HCT116 (cell line): Measurements from ENCODE around the gene TPM4. TPM values are rescaled to one million over a fixed set of nuclear protein-coding genes. Genes with fewer than 3 reads are reported as not detected.

Experiments used
- ATAC-seq: fragments of 200-7000 bp; cut with Tn5 transposase; 2 replicates; pipeline ENCODE4 v1.9.1; 2020; ENCODE audit warnings: mild to moderate bottlenecking, moderate library complexity
- BruUV-seq: library from RNA; stranded (reverse); fragments of 400-500 nt; replicated peaks from 2 replicates; lab custom pipeline; 2021; lab: Mats Ljungman, UMichigan
- CTCF ChIA-PET: fragments of 300-600 bp; sonication (Branson Sonifier 250); formaldehyde crosslinking; loops from one replicate; lab custom pipeline; 2021; ENCODE audit warnings: antibody characterized with exemption; lab: Charles Lee
- POLR2A ChIA-PET: fragments of 300-600, 350-600 bp; sonication (Branson Sonifier 250); formaldehyde crosslinking; loops from one replicate; lab custom pipeline; 2021; ENCODE audit warnings: antibody characterized with exemption; lab: Charles Lee
- RAD21 ChIA-PET, 2 experiments: fragments of 300-600 bp; sonication (Branson Sonifier 250); formaldehyde crosslinking; loops; one replicate each; lab custom pipeline; 2023; ENCODE audit warnings: low total read pairs in 2 of 2; ENCODE audit not compliant: uncharacterized antibody in 2 of 2, unreplicated experiment in 2 of 2, low non-redundant PET in 1 of 2; lab: Charles Lee
- DNase-seq: peaks from one replicate; pipeline ENCODE4 v3.0.0-alpha.2; 2010; ENCODE audit warnings: low read depth, low spot score
- H2AFZ ChIP-seq: fragments of 200-600 bp; shearing (Covaris generic), sonication (generic); 2 replicates; pipeline ENCODE4 v1.6.1; 2017; ENCODE audit warnings: low read depth, mixed run types, mixed read lengths, antibody characterized with exemption, low read length; ENCODE audit not compliant: poor library complexity, severe bottlenecking
- H3K27ac ChIP-seq: 2 replicates; pipeline ENCODE4 v1.5.1; 2012; ENCODE audit warnings: low read depth, low read length
- H3K27me3 ChIP-seq: fragments of 200-600 bp; sonication (generic); 2 replicates; pipeline ENCODE4 v1.6.1; 2016; ENCODE audit warnings: mixed run types, low read length, mixed read lengths; ENCODE audit not compliant: insufficient read depth
- H3K36me3 ChIP-seq, 2 experiments: fragments of 200-500 bp in 1 of 2; fragments of 200-600 bp in 1 of 2; sonication (Bioruptor generic) in 1 of 2; sonication (generic) in 1 of 2; 2 replicates each; pipeline versions ENCODE4 v1.5.1 to v1.6.1; 2014 to 2016; ENCODE audit warnings: low read length in 2 of 2, inconsistent platforms in 1 of 2, mixed read lengths in 1 of 2, mixed run types in 1 of 2; ENCODE audit not compliant: insufficient read depth in 2 of 2, control insufficient read depth in 1 of 2
- H3K4me1 ChIP-seq, 2 experiments: fragments of 200-600 bp in 1 of 2; sonication (generic) in 1 of 2; 2 replicates each; pipeline versions ENCODE4 v1.5.1 to v1.6.1; 2012 to 2017; ENCODE audit warnings: low read length in 2 of 2, inconsistent platforms in 1 of 2, mild to moderate bottlenecking in 1 of 2, mixed read lengths in 1 of 2, mixed run types in 1 of 2, moderate library complexity in 1 of 2; ENCODE audit not compliant: insufficient read depth in 2 of 2, control insufficient read depth in 1 of 2
- H3K4me2 ChIP-seq: fragments of 200-600 bp; sonication (generic); 2 replicates; pipeline ENCODE4 v1.6.1; 2017; ENCODE audit warnings: mixed run types, low read length, mixed read lengths
- H3K4me3 ChIP-seq, 2 experiments: fragments of 200-600 bp in 1 of 2; sonication (generic) in 1 of 2; replicated peaks in 1 of 2; 2 replicates each; pipeline ENCODE4 v1.5.1; 2011 to 2016; ENCODE audit warnings: low read length in 2 of 2, control low read depth in 1 of 2, low read depth in 1 of 2, mild to moderate bottlenecking in 1 of 2, mixed read lengths in 1 of 2, mixed run types in 1 of 2
- H3K79me2 ChIP-seq: fragments of 200-600 bp; sonication (generic); 2 replicates; pipeline ENCODE4 v1.6.1; 2017; ENCODE audit warnings: mild to moderate bottlenecking, mixed run types, low read length, moderate library complexity, mixed read lengths; ENCODE audit not compliant: insufficient read depth
- H3K9ac ChIP-seq: fragments of 200-600 bp; sonication (generic); 2 replicates; pipeline ENCODE4 v1.6.1; 2016; ENCODE audit warnings: low read length, mixed read lengths
- H3K9me2 ChIP-seq: fragments of 200-600 bp; sonication (generic), shearing (Covaris generic); 2 replicates; pipeline ENCODE4 v1.6.1; 2017; ENCODE audit warnings: mixed run types, mild to moderate bottlenecking, moderate library complexity; ENCODE audit not compliant: insufficient read depth
- H3K9me3 ChIP-seq, 2 experiments: fragments of 200-500 bp in 1 of 2; fragments of 200-600 bp in 1 of 2; sonication (Bioruptor generic) in 1 of 2; sonication (generic) in 1 of 2; 2 replicates each; pipeline ENCODE4 v1.6.1; 2014 to 2017; ENCODE audit warnings: low read length in 2 of 2, mixed read lengths in 2 of 2, inconsistent platforms in 1 of 2, low read depth in 1 of 2, mild to moderate bottlenecking in 1 of 2, mixed run types in 1 of 2, moderate library complexity in 1 of 2; ENCODE audit not compliant: control insufficient read depth in 1 of 2, insufficient read depth in 1 of 2
- H4K20me1 ChIP-seq: fragments of 200-600 bp; sonication (generic), shearing (Covaris generic); 2 replicates; pipeline ENCODE4 v1.6.1; 2017; ENCODE audit warnings: mixed run types, mild to moderate bottlenecking, moderate library complexity; ENCODE audit not compliant: insufficient read depth
- CBX3 ChIP-seq: IDR thresholded peaks from 2 replicates; pipeline ENCODE4 v1.6.1; 2012; ENCODE audit warnings: low read depth
- CEBPB ChIP-seq: IDR thresholded peaks from 2 replicates; pipeline ENCODE4 v1.6.1; 2012; ENCODE audit warnings: low read depth
- ELF1 ChIP-seq: IDR thresholded peaks from 2 replicates; pipeline ENCODE4 v1.6.1; 2012; ENCODE audit warnings: low read depth, borderline replicate concordance
- EZH2 ChIP-seq: fragments of 200-600 bp; sonication (generic); IDR thresholded peaks from 2 replicates; pipeline ENCODE4 v1.6.1; 2017; ENCODE audit warnings: antibody characterized with exemption, mixed run types
- FOSL1 ChIP-seq: IDR thresholded peaks from 2 replicates; pipeline ENCODE4 v1.6.1; 2012; ENCODE audit warnings: low read depth
- POLR2A ChIP-seq: IDR thresholded peaks from 2 replicates; pipeline ENCODE4 v1.7.0; 2011; ENCODE audit warnings: borderline replicate concordance; ENCODE audit not compliant: insufficient read depth, insufficient read length; ENCODE audit errors: extremely low read depth
- POLR2AphosphoS5 ChIP-seq: IDR thresholded peaks from 2 replicates; pipeline ENCODE4 v1.6.1; 2011; ENCODE audit warnings: mild to moderate bottlenecking, low read depth, low read length, moderate library complexity
- RAD21 ChIP-seq: IDR thresholded peaks from 2 replicates; pipeline ENCODE4 v1.6.1; 2012; ENCODE audit warnings: low read depth, mild to moderate bottlenecking
- SRF ChIP-seq: IDR thresholded peaks from 2 replicates; pipeline ENCODE4 v1.6.1; 2012; ENCODE audit warnings: low read depth
- TCF7L2 ChIP-seq: IDR thresholded peaks from 2 replicates; pipeline ENCODE4 v1.7.0; 2011; ENCODE audit warnings: borderline replicate concordance, inconsistent platforms; ENCODE audit not compliant: insufficient read depth, insufficient read length; ENCODE audit errors: extremely low read depth
- YY1 ChIP-seq: IDR thresholded peaks from 2 replicates; pipeline ENCODE4 v1.6.1; 2011; ENCODE audit warnings: low read length, low read depth, moderate library complexity, mild to moderate bottlenecking; ENCODE audit not compliant: insufficient replicate concordance; ENCODE audit errors: extremely low read depth
- ZNF274 ChIP-seq: fragments of 200-500 bp; sonication (Bioruptor generic); IDR thresholded peaks from 2 replicates; pipeline ENCODE4 v1.6.1; 2014; ENCODE audit warnings: mild to moderate bottlenecking, low read depth, low read length, inconsistent platforms
- intact Hi-C: fragments of 100-400 bp; cut with micrococcal nuclease; formaldehyde crosslinking; loops from 2 replicates; pipeline ENCODE4 v1.10.0; 2022
- total RNA-seq: library from RNA; stranded (reverse); gene quantifications from one replicate; pipeline ENCODE4 v1.2.1, GENCODE V29; 2021; ENCODE audit not compliant: unreplicated experiment
- TF ChIP-seq, protein P1 (sequence below): IDR thresholded peaks from 2 replicates; pipeline ENCODE4 v1.6.1; 2012
- TF ChIP-seq, protein P2 (sequence below): IDR thresholded peaks from 2 replicates; pipeline ENCODE4 v1.6.1; 2012; ENCODE audit warnings: low read depth
- TF ChIP-seq, protein P3 (sequence below): IDR thresholded peaks from 2 replicates; pipeline ENCODE4 v1.6.1; 2011; ENCODE audit warnings: mild to moderate bottlenecking, low read length, moderate library complexity; ENCODE audit not compliant: insufficient replicate concordance; ENCODE audit errors: extremely low read depth
- TF ChIP-seq, protein P4 (sequence below): IDR thresholded peaks from 2 replicates; pipeline ENCODE4 v1.6.1; 2012

Gene TPM4
- total RNA-seq, 1 experiment from 2014 or later = 275 TPM

DNA sequence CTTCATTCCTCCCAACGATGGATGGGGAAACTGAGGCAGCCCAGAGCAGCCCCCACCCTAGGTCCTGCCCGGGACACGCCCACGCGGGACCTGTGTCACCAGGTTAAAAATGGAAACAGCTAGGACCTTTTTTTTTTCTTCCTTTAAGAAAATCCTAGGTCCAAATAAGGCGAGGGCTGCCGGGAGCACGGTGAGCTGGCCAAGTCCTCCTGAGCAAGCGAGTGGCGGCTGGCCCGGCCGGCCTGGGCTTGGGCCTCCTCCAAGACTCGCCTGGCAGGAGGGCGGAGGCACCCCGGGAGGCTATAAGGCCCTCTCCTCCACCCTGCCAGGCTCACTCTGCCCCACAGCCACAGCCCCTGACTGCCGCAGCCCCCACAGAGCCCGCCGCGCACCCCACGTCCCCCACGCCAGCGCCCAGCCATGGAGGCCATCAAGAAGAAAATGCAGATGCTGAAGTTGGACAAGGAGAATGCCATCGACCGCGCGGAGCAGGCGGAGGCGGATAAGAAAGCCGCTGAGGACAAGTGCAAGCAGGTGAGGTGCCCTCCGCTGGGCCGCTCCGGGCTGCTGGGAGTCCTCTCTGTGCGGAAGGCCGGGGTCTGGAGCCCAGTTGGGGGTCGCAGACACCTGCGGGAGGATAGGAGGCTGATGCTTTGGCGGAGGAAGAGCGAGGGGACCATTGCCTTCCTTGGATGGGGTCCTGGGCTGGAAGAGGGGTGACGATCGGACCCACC, 8.9 kb upstream of the TPM4 start (continued):
- TF ChIP-seq TCF7L2 = no peak

DNA sequence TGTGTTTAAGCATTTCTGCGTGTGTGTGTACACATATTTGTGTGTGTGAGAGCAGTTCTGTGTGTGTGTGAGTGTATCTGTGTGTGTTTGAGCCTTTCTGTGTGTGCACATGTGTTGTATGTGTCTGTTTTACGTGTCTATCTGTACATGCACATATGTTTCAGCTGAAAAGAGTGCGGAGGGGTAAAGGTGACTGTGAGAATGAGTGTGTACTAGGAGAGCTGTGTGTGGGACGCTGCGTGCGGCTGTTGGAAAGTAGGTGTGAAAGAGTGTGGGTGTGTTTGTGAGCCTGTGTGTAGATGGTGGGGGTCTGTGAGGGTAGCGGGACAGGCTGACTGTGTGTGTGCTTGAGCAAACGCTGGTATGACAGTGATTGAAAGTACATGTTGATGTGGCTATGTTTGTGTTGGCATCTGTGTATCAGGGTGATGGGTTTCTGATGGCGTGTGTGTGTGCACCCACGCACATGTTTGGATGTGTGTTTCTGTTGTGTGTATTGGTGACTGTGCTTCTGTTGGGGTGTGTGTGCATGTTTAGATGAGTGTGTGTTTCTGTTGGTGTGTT, 7.5 kb upstream of the TPM4 start:
- Histone ChIP-seq H2AFZ (no peak overlapping the region), H3K9me2 (no peaks in the 10 kb centered on the region), H3K79me2 (peaks cover 67% of the 10 kb centered on the region), H3K9me3 (no peaks in the 10 kb centered on the region), H3K4me1 (peaks cover 24 to 73% of the 10 kb centered on the region in 2 experiments), H3K27ac (peak overlapping the region; percentile 83), H3K36me3 (peaks cover 0 to 14% of the 10 kb centered on the region in 2 experiments; a peak in 1 of 4 replicates), H3K4me3 (peak overlapping the region; percentile 95 to 96), H3K4me2 (peak overlapping the region; percentile 80), H3K9ac (peak overlapping the region; percentile 88), H3K27me3 (no peaks in the 10 kb centered on the region), H4K20me1 (no peaks in the 10 kb centered on the region)
- DNase-seq = no peak
- intact Hi-C loops = loop anchor here (5.0 kb wide), 1 partner anchor 231 kb away; no protein-coding TSS in a partner anchor
- no TSS peak for BruUV-seq
- ChIA-PET RAD21 (no interaction called here), POLR2A (interaction anchor here (0.7 kb wide), 1 partner anchor 262 kb away, joined by 3 read pairs; no protein-coding TSS in a partner anchor), CTCF (no interaction called here)
- no peak for ATAC-seq
- TF ChIP-seq, protein P1, sequence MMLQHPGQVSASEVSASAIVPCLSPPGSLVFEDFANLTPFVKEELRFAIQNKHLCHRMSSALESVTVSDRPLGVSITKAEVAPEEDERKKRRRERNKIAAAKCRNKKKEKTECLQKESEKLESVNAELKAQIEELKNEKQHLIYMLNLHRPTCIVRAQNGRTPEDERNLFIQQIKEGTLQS = no peak
- TF ChIP-seq POLR2A (no peak), YY1 (no peak), EZH2 (no peak), SRF (no peak), FOSL1 (no peak), RAD21 (no peak), ELF1 (no peak), CBX3 (no peak), POLR2AphosphoS5 (no peak), ZNF274 (no peak), CEBPB (no peak)
- TF ChIP-seq, protein P2, sequence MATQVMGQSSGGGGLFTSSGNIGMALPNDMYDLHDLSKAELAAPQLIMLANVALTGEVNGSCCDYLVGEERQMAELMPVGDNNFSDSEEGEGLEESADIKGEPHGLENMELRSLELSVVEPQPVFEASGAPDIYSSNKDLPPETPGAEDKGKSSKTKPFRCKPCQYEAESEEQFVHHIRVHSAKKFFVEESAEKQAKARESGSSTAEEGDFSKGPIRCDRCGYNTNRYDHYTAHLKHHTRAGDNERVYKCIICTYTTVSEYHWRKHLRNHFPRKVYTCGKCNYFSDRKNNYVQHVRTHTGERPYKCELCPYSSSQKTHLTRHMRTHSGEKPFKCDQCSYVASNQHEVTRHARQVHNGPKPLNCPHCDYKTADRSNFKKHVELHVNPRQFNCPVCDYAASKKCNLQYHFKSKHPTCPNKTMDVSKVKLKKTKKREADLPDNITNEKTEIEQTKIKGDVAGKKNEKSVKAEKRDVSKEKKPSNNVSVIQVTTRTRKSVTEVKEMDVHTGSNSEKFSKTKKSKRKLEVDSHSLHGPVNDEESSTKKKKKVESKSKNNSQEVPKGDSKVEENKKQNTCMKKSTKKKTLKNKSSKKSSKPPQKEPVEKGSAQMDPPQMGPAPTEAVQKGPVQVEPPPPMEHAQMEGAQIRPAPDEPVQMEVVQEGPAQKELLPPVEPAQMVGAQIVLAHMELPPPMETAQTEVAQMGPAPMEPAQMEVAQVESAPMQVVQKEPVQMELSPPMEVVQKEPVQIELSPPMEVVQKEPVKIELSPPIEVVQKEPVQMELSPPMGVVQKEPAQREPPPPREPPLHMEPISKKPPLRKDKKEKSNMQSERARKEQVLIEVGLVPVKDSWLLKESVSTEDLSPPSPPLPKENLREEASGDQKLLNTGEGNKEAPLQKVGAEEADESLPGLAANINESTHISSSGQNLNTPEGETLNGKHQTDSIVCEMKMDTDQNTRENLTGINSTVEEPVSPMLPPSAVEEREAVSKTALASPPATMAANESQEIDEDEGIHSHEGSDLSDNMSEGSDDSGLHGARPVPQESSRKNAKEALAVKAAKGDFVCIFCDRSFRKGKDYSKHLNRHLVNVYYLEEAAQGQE = no peak
- TF ChIP-seq, protein P3, sequence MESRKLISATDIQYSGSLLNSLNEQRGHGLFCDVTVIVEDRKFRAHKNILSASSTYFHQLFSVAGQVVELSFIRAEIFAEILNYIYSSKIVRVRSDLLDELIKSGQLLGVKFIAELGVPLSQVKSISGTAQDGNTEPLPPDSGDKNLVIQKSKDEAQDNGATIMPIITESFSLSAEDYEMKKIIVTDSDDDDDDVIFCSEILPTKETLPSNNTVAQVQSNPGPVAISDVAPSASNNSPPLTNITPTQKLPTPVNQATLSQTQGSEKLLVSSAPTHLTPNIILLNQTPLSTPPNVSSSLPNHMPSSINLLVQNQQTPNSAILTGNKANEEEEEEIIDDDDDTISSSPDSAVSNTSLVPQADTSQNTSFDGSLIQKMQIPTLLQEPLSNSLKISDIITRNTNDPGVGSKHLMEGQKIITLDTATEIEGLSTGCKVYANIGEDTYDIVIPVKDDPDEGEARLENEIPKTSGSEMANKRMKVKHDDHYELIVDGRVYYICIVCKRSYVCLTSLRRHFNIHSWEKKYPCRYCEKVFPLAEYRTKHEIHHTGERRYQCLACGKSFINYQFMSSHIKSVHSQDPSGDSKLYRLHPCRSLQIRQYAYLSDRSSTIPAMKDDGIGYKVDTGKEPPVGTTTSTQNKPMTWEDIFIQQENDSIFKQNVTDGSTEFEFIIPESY = no peak
- TF ChIP-seq, protein P4, sequence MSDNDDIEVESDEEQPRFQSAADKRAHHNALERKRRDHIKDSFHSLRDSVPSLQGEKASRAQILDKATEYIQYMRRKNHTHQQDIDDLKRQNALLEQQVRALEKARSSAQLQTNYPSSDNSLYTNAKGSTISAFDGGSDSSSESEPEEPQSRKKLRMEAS = no peak
